Mucosa of descending colon (tissue), 3 donors: ENCODE results near the gene ENPP3. TPM values are rescaled to one million over a fixed set of nuclear protein-coding genes. Genes with fewer than 3 reads are reported as not detected.

Experiments used
- ATAC-seq: fragments of 200-7000 bp; cut with Tn5 transposase; one replicate; pipeline ENCODE4 v1.9.1; 2020; ENCODE audit warnings: mild to moderate bottlenecking, moderate library complexity
- DNase-seq, 3 donors: peaks; one replicate each; pipeline ENCODE4 v3.0.0-alpha.2; 2020
- H3K36me3 ChIP-seq: fragments of 200-600 bp; one replicate; pipeline ENCODE4 v1.8.0; 2021; ENCODE audit warnings: low read depth, mild to moderate bottlenecking
- H3K4me1 ChIP-seq: fragments of 200-600 bp; one replicate; pipeline ENCODE4 v1.8.0; 2021; ENCODE audit warnings: low read depth, mild to moderate bottlenecking
- H3K4me3 ChIP-seq: fragments of 200-600 bp; one replicate; pipeline ENCODE4 v1.8.0; 2021; ENCODE audit warnings: mild to moderate bottlenecking
- H3K9me3 ChIP-seq: fragments of 200-600 bp; one replicate; pipeline ENCODE4 v1.8.0; 2021; ENCODE audit warnings: mild to moderate bottlenecking
- CTCF ChIP-seq: fragments of 200-600 bp; IDR thresholded peaks from one replicate; pipeline ENCODE4 v1.8.0; 2022; ENCODE audit warnings: antibody characterized with exemption, mild to moderate bottlenecking
- intact Hi-C, 2 donors: fragments of 100-400 bp; cut with DNase I in 1 of 2; cut with micrococcal nuclease in 1 of 2; formaldehyde crosslinking; loops; one replicate each; pipeline versions ENCODE4 v1.11.0 to v1.11.1; 2022; cut with DNase I, micrococcal nuclease
- total RNA-seq, 3 donors: library from RNA; stranded (reverse); fragmentation: NEBNext Ultra II Directional in 2 of 3; extraction: Animal tissue kit (Norgen Biotek cat#: 25700) in 2 of 3; gene quantifications; one replicate each; pipeline versions ENCODE4 v1.2.1 to v1.2.4, GENCODE V29; 2021 to 2023
- donor health status: DM: no; HTN: no; CAD: no; lungs with moderate emphysema.
- donor health status: DM: no; HTN: no; CAD: no.
- donor health status: DM: no; HTN: yes; CAD: no.

Gene ENPP3
- total RNA-seq, 3 donors from 2014 or later: 6.6 to 22.8 (median 19.5) TPM

GRCh38 chr6:131643855-131644460, 6.9 kb downstream of the ENPP3 start:
- no peak for TF ChIP-seq CTCF
- Histone ChIP-seq H3K4me1 (no peaks in the 10 kb centered on the region), H3K9me3 (no peaks in the 10 kb centered on the region), H3K4me3 (no peak overlapping the region), H3K36me3 (no peaks in the 10 kb centered on the region)
- peak; percentile 57 for ATAC-seq
- intact Hi-C loops: no loop called here
- no peak for DNase-seq

- Histone ChIP-seq H3K36me3 (no peaks in the 10 kb centered on the region), H3K4me1 (no peaks in the 10 kb centered on the region), H3K9me3 (no peaks in the 10 kb centered on the region), H3K4me3 (no peak overlapping the region)
- intact Hi-C loops: no loop called here
- no peak for TF ChIP-seq CTCF
- DNase-seq (peak in 1 of 3 donors; percentile 30), ATAC-seq (peak; percentile 38)
Observed at GRCh38 chr6:131644921-131645320, 7.8 kb downstream of the ENPP3 start.

- peak; percentile 45 for ATAC-seq
- no peaks in the 10 kb centered on the region for H3K36me3 ChIP-seq
- intact Hi-C loops: no loop called here
- DNase-seq: no peak
- TF ChIP-seq CTCF: no peak
- no peaks in the 10 kb centered on the region for H3K9me3 ChIP-seq
- no peak overlapping the region for H3K4me3 ChIP-seq
- no peaks in the 10 kb centered on the region for H3K4me1 ChIP-seq
Observed at GRCh38 chr6:131645846-131646245, 8.7 kb downstream of the ENPP3 start.

GRCh38 chr6:131646249-131646670, 9.2 kb downstream of the ENPP3 start:
- no peak for ATAC-seq
- DNase-seq: no peak
- no peaks in the 10 kb centered on the region for H3K36me3 ChIP-seq
- TF ChIP-seq CTCF: no peak
- H3K4me3 ChIP-seq: no peak overlapping the region
- intact Hi-C loops: no loop called here
- no peaks in the 10 kb centered on the region for H3K4me1 ChIP-seq
- H3K9me3 ChIP-seq: no peaks in the 10 kb centered on the region

- DNase-seq (peak; percentile 44 to 50 (median 50)), ATAC-seq (peak; percentile 84)
- intact Hi-C loops: no loop called here
- Histone ChIP-seq H3K9me3 (no peaks in the 10 kb centered on the region), H3K36me3 (no peaks in the 10 kb centered on the region), H3K4me3 (no peak overlapping the region), H3K4me1 (peaks cover 4% of the 10 kb centered on the region)
- TF ChIP-seq CTCF: no peak
Observed at GRCh38 chr6:131651782-131652181, 14.7 kb downstream of the ENPP3 start.

- Histone ChIP-seq H3K9me3 (no peaks in the 10 kb centered on the region), H3K4me1 (peaks cover 4% of the 10 kb centered on the region), H3K36me3 (no peaks in the 10 kb centered on the region), H3K4me3 (no peak overlapping the region)
- DNase-seq (peak in 1 of 3 donors; percentile 79), ATAC-seq (peak; percentile 91)
- TF ChIP-seq CTCF: no peak
- intact Hi-C loops: no loop called here
Observed at GRCh38 chr6:131652472-131652871, 15.4 kb downstream of the ENPP3 start.
